Measurements from ENCODE around the gene CTNNBIP1.
A peak's percentile ranks its signal among the peaks of the same experiment; 100 is the strongest.
"Not testable (repeated sequence)": the region's sequence is repeated elsewhere in the genome, so short reads cannot be mapped to it uniquely, and the experiment has no call there.

The CTNNBIP1 gene

GRCh38 chr1:9833632-9834031, 76.4 kb downstream of the CTNNBIP1 start:
- DNase-seq (ENCODE audit: low spot score), result no peak

- DNase-seq (ENCODE audit: low spot score), result no peak
Measured at GRCh38 chr1:9827558-9828185, 82.4 kb downstream of the CTNNBIP1 start.

GRCh38 chr1:9826616-9827015, 83.5 kb downstream of the CTNNBIP1 start:
- no peak for DNase-seq (ENCODE audit: low spot score)

GRCh38 chr1:9826087-9826486, 84.0 kb downstream of the CTNNBIP1 start:
- no peak for DNase-seq (ENCODE audit: low spot score)

GRCh38 chr1:9825093-9826074, 84.7 kb downstream of the CTNNBIP1 start:
- DNase-seq (ENCODE audit: low spot score), result peak; percentile 39

- no peak for DNase-seq (ENCODE audit: low spot score)
Measured at GRCh38 chr1:9824702-9825089, 85.4 kb downstream of the CTNNBIP1 start.

- peak; percentile 89 for DNase-seq (ENCODE audit: low spot score)
Measured at GRCh38 chr1:9823943-9824701, 85.9 kb downstream of the CTNNBIP1 start, which contains the start of gene CLSTN1. TSS of gene CLSTN1 (minus strand) at chr1:9823965. CDS start at chr1:9823733, 232 bp downstream.

GRCh38 chr1:9823693-9823942, 86.5 kb downstream of the CTNNBIP1 start:
- no peak for DNase-seq (ENCODE audit: low spot score)

GRCh38 chr1:9822897-9823692, 87.0 kb downstream of the CTNNBIP1 start:
- no peak for DNase-seq (ENCODE audit: low spot score)

GRCh38 chr1:9822490-9822889, 87.6 kb downstream of the CTNNBIP1 start:
- no peak for DNase-seq (ENCODE audit: low spot score)

GRCh38 chr1:9821710-9822109, 88.4 kb downstream of the CTNNBIP1 start:
- no peak for DNase-seq (ENCODE audit: low spot score)

GRCh38 chr1:9820521-9820920, 89.5 kb downstream of the CTNNBIP1 start:
- DNase-seq (ENCODE audit: low spot score), result no peak

GRCh38 chr1:9817734-9818133, 92.3 kb downstream of the CTNNBIP1 start:
- no peak for DNase-seq (ENCODE audit: low spot score)

- DNase-seq (ENCODE audit: low spot score), result no peak
Measured at GRCh38 chr1:9816199-9816598, 93.9 kb downstream of the CTNNBIP1 start.

GRCh38 chr1:9815150-9815549, 94.9 kb downstream of the CTNNBIP1 start:
- no peak for DNase-seq (ENCODE audit: low spot score)

- DNase-seq (ENCODE audit: low spot score), result no peak
Measured at GRCh38 chr1:9814619-9815018, 95.5 kb downstream of the CTNNBIP1 start.

- DNase-seq (ENCODE audit: low spot score), result no peak
Measured at GRCh38 chr1:9811239-9811966, 98.7 kb downstream of the CTNNBIP1 start.

GRCh38 chr1:9809100-9809510, 101.0 kb downstream of the CTNNBIP1 start:
- no peak for DNase-seq (ENCODE audit: low spot score)

GRCh38 chr1:9808459-9808858, 101.6 kb downstream of the CTNNBIP1 start:
- DNase-seq (ENCODE audit: low spot score), result no peak

- DNase-seq (ENCODE audit: low spot score), result no peak
Measured at GRCh38 chr1:9807541-9807940, 102.5 kb downstream of the CTNNBIP1 start.

GRCh38 chr1:9805972-9806371, 104.1 kb downstream of the CTNNBIP1 start:
- not testable (repeated sequence) for DNase-seq (ENCODE audit: low spot score)

All from CD4-positive, alpha-beta T cell treated with Interleukin-6 at 100 ng/mL for 8 hours (primary cell).